Caco-2 (cell line): ENCODE measurements around the gene IMMT. TPM values are rescaled to one million over a fixed set of nuclear protein-coding genes. Genes with fewer than 3 reads are reported as not detected.

Experiments
- BruUV-seq: library from RNA; stranded (reverse); fragments of 400-500 nt; replicated peaks from 2 replicates; lab custom pipeline; 2021; lab: Mats Ljungman, UMichigan
- CTCF ChIA-PET: fragments of 300-600 bp; sonication (Branson Sonifier 250); formaldehyde crosslinking; loops from one replicate; lab custom pipeline; 2022; ENCODE audit warnings: antibody characterized with exemption; lab: Charles Lee
- POLR2A ChIA-PET: fragments of 300-600 bp; sonication (Branson Sonifier 250); formaldehyde crosslinking; loops from one replicate; lab custom pipeline; 2022; ENCODE audit warnings: antibody characterized with exemption; lab: Charles Lee
- DNase-seq, 2 experiments: peaks; one replicate each; pipeline versions ENCODE4 v3.0.0 to v3.0.0-alpha.2; 2020 to 2022
- H3K27me3 ChIP-seq: replicated peaks from 2 replicates; pipeline ENCODE4 v1.6.0; 2011; ENCODE audit warnings: low read length; ENCODE audit not compliant: control insufficient read depth, insufficient read depth
- H3K36me3 ChIP-seq: 2 replicates; pipeline ENCODE4 v1.5.1; 2011; ENCODE audit warnings: low read length; ENCODE audit not compliant: control insufficient read depth, insufficient read depth
- H3K4me1 ChIP-seq: fragments of 250-450 bp; sonication (Bioruptor Pico); 2 replicates; pipeline ENCODE4 v1.5.1; 2020; ENCODE audit warnings: mild to moderate bottlenecking
- H3K4me3 ChIP-seq: 2 replicates; pipeline ENCODE4 v1.5.1; 2011; ENCODE audit warnings: low read depth, mild to moderate bottlenecking, control low read depth, low read length
- H3K9me3 ChIP-seq: fragments of 250-450 bp; sonication (Bioruptor Pico); 2 replicates; pipeline ENCODE4 v1.5.1; 2020; ENCODE audit warnings: mild to moderate bottlenecking, moderate library complexity
- H3K27ac Mint-ChIP-seq: one replicate; pipeline ENCODE4 v1.8.0; 2022; ENCODE audit warnings: mixed read lengths; ENCODE audit not compliant: unreplicated experiment
- H3K27me3 Mint-ChIP-seq: one replicate; pipeline ENCODE4 v1.8.0; 2022; ENCODE audit warnings: mixed read lengths; ENCODE audit not compliant: insufficient read depth, unreplicated experiment
- H3K36me3 Mint-ChIP-seq: one replicate; pipeline ENCODE4 v1.8.0; 2022; ENCODE audit warnings: mild to moderate bottlenecking, mixed read lengths; ENCODE audit not compliant: insufficient read depth, unreplicated experiment
- H3K4me1 Mint-ChIP-seq: one replicate; pipeline ENCODE4 v1.8.0; 2022; ENCODE audit warnings: low read depth, mixed read lengths; ENCODE audit not compliant: unreplicated experiment
- H3K4me3 Mint-ChIP-seq: one replicate; pipeline ENCODE4 v1.8.0; 2022; ENCODE audit warnings: mild to moderate bottlenecking, moderate library complexity, mixed read lengths; ENCODE audit not compliant: unreplicated experiment
- H3K9me3 Mint-ChIP-seq: one replicate; pipeline ENCODE4 v1.8.0; 2022; ENCODE audit warnings: mixed read lengths; ENCODE audit not compliant: unreplicated experiment
- CTCF ChIP-seq, 2 experiments: fragments of 200-600 bp in 1 of 2; IDR thresholded peaks; 1 replicate in 1 of 2; 2 replicates in 1 of 2; pipeline versions ENCODE4 v1.5.1 to v1.8.0; 2011 to 2022; ENCODE audit warnings: antibody characterized with exemption in 1 of 2, control low read depth in 1 of 2, inconsistent platforms in 1 of 2, low read depth in 1 of 2, low read length in 1 of 2, mild to moderate bottlenecking in 1 of 2, moderate library complexity in 1 of 2; ENCODE audit not compliant: insufficient read depth in 1 of 2, severe bottlenecking in 1 of 2, unreplicated experiment in 1 of 2
- intact Hi-C: fragments of 100-400 bp; cut with micrococcal nuclease; formaldehyde crosslinking; loops from one replicate; pipeline ENCODE4 v1.10.0; 2022; ENCODE audit not compliant: unreplicated experiment
- total RNA-seq: library from RNA; stranded (reverse); gene quantifications from 2 replicates; pipeline ENCODE4 v1.2.3, GENCODE V29; 2022

The IMMT gene
- total RNA-seq, 1 experiment from 2014 or later = 129 TPM

GRCh38 chr2:86140969-86141392 lies 54.3 kb downstream of the IMMT start:
- H3K4me3 ChIP-seq = no peak overlapping the region
- Mint-ChIP-seq H3K4me1 (no peaks in the 10 kb centered on the region), H3K27ac (peak overlapping the region; percentile 27), H3K36me3 (peaks cover 96% of the 10 kb centered on the region), H3K27me3 (no peaks in the 10 kb centered on the region), H3K4me3 (no peak overlapping the region), H3K9me3 (no peaks in the 10 kb centered on the region)
- no peaks in the 10 kb centered on the region for H3K27me3 ChIP-seq
- H3K36me3 ChIP-seq = peaks cover 7% of the 10 kb centered on the region; the same call in 1 of the 2 replicates
- TF ChIP-seq CTCF (IDR thresholded peaks at IDR 0.05; ENCODE audit: insufficient read depth in 1 of 2, low read depth in 1 of 2, low read length in 1 of 2, severe bottlenecking in 1 of 2, unreplicated experiment in 1 of 2) = no peak
- H3K4me1 ChIP-seq = no peaks in the 10 kb centered on the region
- BruUV-seq = no TSS peak
- no peak for DNase-seq
- POLR2A ChIA-PET = interaction anchor here (1.0 kb wide), 1 partner anchor 35 kb away, joined by 7 read pairs; the partner anchor contains the start of genes POLR1A and PTCD3
- CTCF ChIA-PET = interaction anchor here (0.6 kb wide), 1 partner anchor 163 kb away, joined by 3 read pairs; no protein-coding TSS in a partner anchor
- no peaks in the 10 kb centered on the region for H3K9me3 ChIP-seq
- intact Hi-C loops = no loop called here

GRCh38 chr2:86139981-86140380 lies 55.3 kb downstream of the IMMT start:
- Histone ChIP-seq H3K36me3 (peaks cover 7% of the 10 kb centered on the region; the same call in 1 of the 2 replicates), H3K4me3 (no peak overlapping the region), H3K9me3 (no peaks in the 10 kb centered on the region), H3K4me1 (no peaks in the 10 kb centered on the region), H3K27me3 (no peaks in the 10 kb centered on the region)
- H3K27me3 Mint-ChIP-seq = no peaks in the 10 kb centered on the region
- no TSS peak for BruUV-seq
- no peak for DNase-seq
- intact Hi-C loops = no loop called here
- no peaks in the 10 kb centered on the region for H3K9me3 Mint-ChIP-seq
- H3K27ac Mint-ChIP-seq = peak overlapping the region; percentile 49
- H3K4me1 Mint-ChIP-seq = no peaks in the 10 kb centered on the region
- TF ChIP-seq CTCF (IDR thresholded peaks at IDR 0.05; ENCODE audit: insufficient read depth in 1 of 2, low read depth in 1 of 2, low read length in 1 of 2, severe bottlenecking in 1 of 2, unreplicated experiment in 1 of 2) = no peak
- no peak overlapping the region for H3K4me3 Mint-ChIP-seq
- H3K36me3 Mint-ChIP-seq = peaks cover 97% of the 10 kb centered on the region
- POLR2A ChIA-PET = no interaction called here
- CTCF ChIA-PET = no interaction called here

- no peaks in the 10 kb centered on the region for H3K4me1 Mint-ChIP-seq
- no peaks in the 10 kb centered on the region for H3K9me3 ChIP-seq
- H3K36me3 Mint-ChIP-seq = peaks cover 97% of the 10 kb centered on the region
- CTCF ChIA-PET = interaction anchor here (0.5 kb wide), 1 partner anchor 11 kb away, joined by 5 read pairs; no protein-coding TSS in a partner anchor
- no peak for TF ChIP-seq CTCF (IDR thresholded peaks at IDR 0.05; ENCODE audit: insufficient read depth in 1 of 2, low read depth in 1 of 2, low read length in 1 of 2, severe bottlenecking in 1 of 2, unreplicated experiment in 1 of 2)
- intact Hi-C loops = no loop called here
- no peak for DNase-seq
- no TSS peak for BruUV-seq
- H3K36me3 ChIP-seq = peaks cover 10% of the 10 kb centered on the region
- H3K9me3 Mint-ChIP-seq = no peaks in the 10 kb centered on the region
- H3K27ac Mint-ChIP-seq = peak overlapping the region; percentile 49
- H3K4me1 ChIP-seq = no peaks in the 10 kb centered on the region
- POLR2A ChIA-PET = interaction anchor here (0.7 kb wide), 1 partner anchor 136 kb away, joined by 4 read pairs; no protein-coding TSS in a partner anchor
- H3K4me3 Mint-ChIP-seq = no peak overlapping the region
- H3K27me3 Mint-ChIP-seq = no peaks in the 10 kb centered on the region
- no peak overlapping the region for H3K4me3 ChIP-seq
- H3K27me3 ChIP-seq = no peaks in the 10 kb centered on the region
Observed at GRCh38 chr2:86138736-86139625, 56.3 kb downstream of the IMMT start.
